ENCODE results near the gene DNAJC18. TPM values are rescaled to one million over a fixed set of nuclear protein-coding genes. Genes with fewer than 3 reads are reported as not detected.

DNAJC18 gene
- total and polyA plus RNA-seq, 4 donors, result 0.66 to 1.8 (median 0.83) TPM

DNA sequence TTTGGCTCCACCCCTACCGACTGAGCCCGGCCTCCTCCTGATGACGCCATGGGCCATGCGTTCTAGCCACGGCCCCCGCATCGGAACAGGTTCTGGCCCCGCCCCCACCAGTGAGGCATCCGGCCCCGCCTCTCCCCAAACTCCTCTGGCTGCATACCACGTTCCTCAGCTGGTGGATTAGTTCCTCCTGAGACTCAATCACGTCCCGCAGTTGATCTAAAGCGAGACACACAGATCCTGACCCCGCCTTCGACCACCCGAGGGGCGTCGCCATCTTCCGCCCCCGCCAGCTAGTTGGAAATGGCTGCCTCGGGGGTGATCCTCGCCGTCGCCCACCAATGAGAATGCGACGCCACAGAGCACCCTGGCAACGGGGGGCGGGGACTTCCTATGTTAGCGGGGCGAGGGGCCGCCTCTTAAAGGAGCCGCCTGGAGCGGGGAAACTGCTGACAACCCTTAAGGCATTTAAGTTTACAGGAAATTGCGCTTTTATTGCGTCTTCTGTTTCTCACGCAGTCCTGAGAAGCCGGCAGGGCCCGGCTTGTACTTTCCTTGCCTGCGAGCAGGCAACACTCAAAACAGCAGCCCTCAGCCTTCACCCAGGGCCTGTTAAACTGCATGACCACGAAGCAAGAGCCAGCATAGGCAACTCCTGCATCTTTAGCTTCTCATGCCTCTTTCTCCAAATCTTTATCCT lies 35.4 kb downstream of the DNAJC18 start, which contains the start of gene SPATA24:
Gene SPATA24, minus strand, starts transcription at position 303 of the 697 bp plus-strand sequence. Its CDS starts 29 bp downstream, at position 274.
- Histone ChIP-seq H3K4me3 (ENCODE audit: low read depth in 1 of 3, low read length in 3 of 3) (peak within 1 kb of the TSS; percentile 40 to 89 (median 74)), H3K27me3 (ENCODE audit: control insufficient read depth in 4 of 4, insufficient read depth in 4 of 4, low read length in 3 of 4) (no peaks in the 10 kb centered on the region), H3K36me3 (ENCODE audit: control insufficient read depth in 4 of 4, insufficient read depth in 3 of 4, low read depth in 1 of 4, low read length in 3 of 4) (no peaks in the 10 kb centered on the region), H3K9ac (ENCODE audit: low read depth in 1 of 2, low read length in 2 of 2) (peak within 1 kb of the TSS; percentile 45 to 56), H3K4me1 (ENCODE audit: control insufficient read depth in 4 of 4, insufficient read depth in 4 of 4, low read length in 3 of 4) (peaks cover 0 to 11% (median 8%) of the 10 kb centered on the region in 4 donors), H3K9me3 (ENCODE audit: control insufficient read depth in 4 of 4, low read length in 3 of 4) (no peaks in the 10 kb centered on the region), H3K27ac (ENCODE audit: low read depth in 1 of 2, low read length in 2 of 2) (peak within 1 kb of the TSS; percentile 92 to 95)
- WGBS, result 1% methylated on average over 41 of the region's 41 CpGs
- DNase-seq (ENCODE audit: low spot score), result peak; percentile 94
- TF ChIP-seq, protein P1, sequence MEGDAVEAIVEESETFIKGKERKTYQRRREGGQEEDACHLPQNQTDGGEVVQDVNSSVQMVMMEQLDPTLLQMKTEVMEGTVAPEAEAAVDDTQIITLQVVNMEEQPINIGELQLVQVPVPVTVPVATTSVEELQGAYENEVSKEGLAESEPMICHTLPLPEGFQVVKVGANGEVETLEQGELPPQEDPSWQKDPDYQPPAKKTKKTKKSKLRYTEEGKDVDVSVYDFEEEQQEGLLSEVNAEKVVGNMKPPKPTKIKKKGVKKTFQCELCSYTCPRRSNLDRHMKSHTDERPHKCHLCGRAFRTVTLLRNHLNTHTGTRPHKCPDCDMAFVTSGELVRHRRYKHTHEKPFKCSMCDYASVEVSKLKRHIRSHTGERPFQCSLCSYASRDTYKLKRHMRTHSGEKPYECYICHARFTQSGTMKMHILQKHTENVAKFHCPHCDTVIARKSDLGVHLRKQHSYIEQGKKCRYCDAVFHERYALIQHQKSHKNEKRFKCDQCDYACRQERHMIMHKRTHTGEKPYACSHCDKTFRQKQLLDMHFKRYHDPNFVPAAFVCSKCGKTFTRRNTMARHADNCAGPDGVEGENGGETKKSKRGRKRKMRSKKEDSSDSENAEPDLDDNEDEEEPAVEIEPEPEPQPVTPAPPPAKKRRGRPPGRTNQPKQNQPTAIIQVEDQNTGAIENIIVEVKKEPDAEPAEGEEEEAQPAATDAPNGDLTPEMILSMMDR (IDR thresholded peaks at IDR 0.05; ENCODE audit: low read depth, low read length, missing input control), result no peak
- no peak for TF ChIP-seq FOXA2 (IDR thresholded peaks at IDR 0.05)
- peak; percentile 32 to 62 for TF ChIP-seq RXRA (IDR thresholded peaks at IDR 0.05)
- TF ChIP-seq, protein P2, sequence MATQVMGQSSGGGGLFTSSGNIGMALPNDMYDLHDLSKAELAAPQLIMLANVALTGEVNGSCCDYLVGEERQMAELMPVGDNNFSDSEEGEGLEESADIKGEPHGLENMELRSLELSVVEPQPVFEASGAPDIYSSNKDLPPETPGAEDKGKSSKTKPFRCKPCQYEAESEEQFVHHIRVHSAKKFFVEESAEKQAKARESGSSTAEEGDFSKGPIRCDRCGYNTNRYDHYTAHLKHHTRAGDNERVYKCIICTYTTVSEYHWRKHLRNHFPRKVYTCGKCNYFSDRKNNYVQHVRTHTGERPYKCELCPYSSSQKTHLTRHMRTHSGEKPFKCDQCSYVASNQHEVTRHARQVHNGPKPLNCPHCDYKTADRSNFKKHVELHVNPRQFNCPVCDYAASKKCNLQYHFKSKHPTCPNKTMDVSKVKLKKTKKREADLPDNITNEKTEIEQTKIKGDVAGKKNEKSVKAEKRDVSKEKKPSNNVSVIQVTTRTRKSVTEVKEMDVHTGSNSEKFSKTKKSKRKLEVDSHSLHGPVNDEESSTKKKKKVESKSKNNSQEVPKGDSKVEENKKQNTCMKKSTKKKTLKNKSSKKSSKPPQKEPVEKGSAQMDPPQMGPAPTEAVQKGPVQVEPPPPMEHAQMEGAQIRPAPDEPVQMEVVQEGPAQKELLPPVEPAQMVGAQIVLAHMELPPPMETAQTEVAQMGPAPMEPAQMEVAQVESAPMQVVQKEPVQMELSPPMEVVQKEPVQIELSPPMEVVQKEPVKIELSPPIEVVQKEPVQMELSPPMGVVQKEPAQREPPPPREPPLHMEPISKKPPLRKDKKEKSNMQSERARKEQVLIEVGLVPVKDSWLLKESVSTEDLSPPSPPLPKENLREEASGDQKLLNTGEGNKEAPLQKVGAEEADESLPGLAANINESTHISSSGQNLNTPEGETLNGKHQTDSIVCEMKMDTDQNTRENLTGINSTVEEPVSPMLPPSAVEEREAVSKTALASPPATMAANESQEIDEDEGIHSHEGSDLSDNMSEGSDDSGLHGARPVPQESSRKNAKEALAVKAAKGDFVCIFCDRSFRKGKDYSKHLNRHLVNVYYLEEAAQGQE (IDR thresholded peaks at IDR 0.05), result peak; percentile 52
- TF ChIP-seq, protein P3, sequence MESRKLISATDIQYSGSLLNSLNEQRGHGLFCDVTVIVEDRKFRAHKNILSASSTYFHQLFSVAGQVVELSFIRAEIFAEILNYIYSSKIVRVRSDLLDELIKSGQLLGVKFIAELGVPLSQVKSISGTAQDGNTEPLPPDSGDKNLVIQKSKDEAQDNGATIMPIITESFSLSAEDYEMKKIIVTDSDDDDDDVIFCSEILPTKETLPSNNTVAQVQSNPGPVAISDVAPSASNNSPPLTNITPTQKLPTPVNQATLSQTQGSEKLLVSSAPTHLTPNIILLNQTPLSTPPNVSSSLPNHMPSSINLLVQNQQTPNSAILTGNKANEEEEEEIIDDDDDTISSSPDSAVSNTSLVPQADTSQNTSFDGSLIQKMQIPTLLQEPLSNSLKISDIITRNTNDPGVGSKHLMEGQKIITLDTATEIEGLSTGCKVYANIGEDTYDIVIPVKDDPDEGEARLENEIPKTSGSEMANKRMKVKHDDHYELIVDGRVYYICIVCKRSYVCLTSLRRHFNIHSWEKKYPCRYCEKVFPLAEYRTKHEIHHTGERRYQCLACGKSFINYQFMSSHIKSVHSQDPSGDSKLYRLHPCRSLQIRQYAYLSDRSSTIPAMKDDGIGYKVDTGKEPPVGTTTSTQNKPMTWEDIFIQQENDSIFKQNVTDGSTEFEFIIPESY (IDR thresholded peaks at IDR 0.05), result no peak
- TF ChIP-seq, protein P4, sequence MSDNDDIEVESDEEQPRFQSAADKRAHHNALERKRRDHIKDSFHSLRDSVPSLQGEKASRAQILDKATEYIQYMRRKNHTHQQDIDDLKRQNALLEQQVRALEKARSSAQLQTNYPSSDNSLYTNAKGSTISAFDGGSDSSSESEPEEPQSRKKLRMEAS (IDR thresholded peaks at IDR 0.05), result peak; percentile 90
- TF ChIP-seq HNF4G (IDR thresholded peaks at IDR 0.05), result no peak
- TF ChIP-seq YY1 (IDR thresholded peaks at IDR 0.05), result peak; percentile 98
- TF ChIP-seq NR2F2 (IDR thresholded peaks at IDR 0.05), result peak; percentile 57
- peak in 1 of 2 donors; percentile 64 for TF ChIP-seq GABPA (IDR thresholded peaks at IDR 0.05 in 1 of 2, conservative IDR thresholded peaks at IDR 0.05 in 1 of 2)
- TF ChIP-seq FOXA1 (IDR thresholded peaks at IDR 0.05), result no peak
- TF ChIP-seq, protein P5, sequence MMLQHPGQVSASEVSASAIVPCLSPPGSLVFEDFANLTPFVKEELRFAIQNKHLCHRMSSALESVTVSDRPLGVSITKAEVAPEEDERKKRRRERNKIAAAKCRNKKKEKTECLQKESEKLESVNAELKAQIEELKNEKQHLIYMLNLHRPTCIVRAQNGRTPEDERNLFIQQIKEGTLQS (IDR thresholded peaks at IDR 0.05), result peak; percentile 56
- TF ChIP-seq HNF4A (conservative IDR thresholded peaks at IDR 0.05), result no peak
- peak; percentile 98 to 99 for TF ChIP-seq EGR1 (IDR thresholded peaks at IDR 0.05; ENCODE audit: low read depth in 2 of 2)
- TF ChIP-seq JUND (IDR thresholded peaks at IDR 0.05), result no peak
- TF ChIP-seq SP1 (IDR thresholded peaks at IDR 0.05), result peak; percentile 75

All from liver (tissue), 9 donors.